GM18873 (cell line): ENCODE measurements around the gene SCN11A.

Experiments used
- ATAC-seq: cut with Tn5 transposase; IDR thresholded peaks from one replicate; pipeline ENCODE4 v1.9.1; 2021; ENCODE audit warnings: mild to moderate bottlenecking, moderate library complexity, moderate number of reproducible peaks; ENCODE audit not compliant: unreplicated experiment, low FRiP score

The SCN11A gene

DNA sequence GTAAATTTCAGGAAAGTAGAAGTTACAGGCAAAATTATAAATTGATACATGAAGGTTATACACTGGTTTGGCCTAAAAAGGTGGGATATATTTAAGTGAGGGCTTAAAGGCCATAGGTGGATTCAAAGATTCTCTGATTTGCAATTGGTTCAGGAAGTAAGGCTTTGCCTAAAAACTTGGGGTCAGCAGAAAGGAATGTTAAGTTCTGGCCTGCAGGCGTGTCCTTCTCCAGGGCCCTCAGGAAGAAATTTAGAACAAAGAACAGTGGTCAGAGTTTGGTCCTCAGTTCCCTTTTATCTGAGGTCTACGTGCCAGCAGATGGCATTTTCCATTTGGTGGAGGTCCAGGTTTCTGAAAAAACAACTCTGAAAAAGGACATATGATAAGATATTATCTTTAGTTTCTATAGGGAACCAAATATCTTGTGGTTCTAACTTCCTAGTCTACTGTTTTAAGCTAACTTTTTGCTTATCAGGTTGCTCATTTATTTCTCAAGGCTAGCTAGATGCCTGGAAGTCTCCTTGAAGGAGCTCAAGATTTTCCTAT lies 40.5 kb downstream of the SCN11A start:
- ATAC-seq: no peak

- ATAC-seq: no peak
These were observed 46.4 kb downstream of the SCN11A start for GRCh38 chr3:39005295-39005694.
